HG03342 (cell line): ENCODE measurements around the gene C12orf57.

Experiments used
- ATAC-seq: cut with Tn5 transposase; IDR thresholded peaks from one replicate; pipeline ENCODE4 v1.9.1; 2021; ENCODE audit warnings: mild to moderate bottlenecking, moderate library complexity; ENCODE audit not compliant: unreplicated experiment

C12orf57 gene

DNA sequence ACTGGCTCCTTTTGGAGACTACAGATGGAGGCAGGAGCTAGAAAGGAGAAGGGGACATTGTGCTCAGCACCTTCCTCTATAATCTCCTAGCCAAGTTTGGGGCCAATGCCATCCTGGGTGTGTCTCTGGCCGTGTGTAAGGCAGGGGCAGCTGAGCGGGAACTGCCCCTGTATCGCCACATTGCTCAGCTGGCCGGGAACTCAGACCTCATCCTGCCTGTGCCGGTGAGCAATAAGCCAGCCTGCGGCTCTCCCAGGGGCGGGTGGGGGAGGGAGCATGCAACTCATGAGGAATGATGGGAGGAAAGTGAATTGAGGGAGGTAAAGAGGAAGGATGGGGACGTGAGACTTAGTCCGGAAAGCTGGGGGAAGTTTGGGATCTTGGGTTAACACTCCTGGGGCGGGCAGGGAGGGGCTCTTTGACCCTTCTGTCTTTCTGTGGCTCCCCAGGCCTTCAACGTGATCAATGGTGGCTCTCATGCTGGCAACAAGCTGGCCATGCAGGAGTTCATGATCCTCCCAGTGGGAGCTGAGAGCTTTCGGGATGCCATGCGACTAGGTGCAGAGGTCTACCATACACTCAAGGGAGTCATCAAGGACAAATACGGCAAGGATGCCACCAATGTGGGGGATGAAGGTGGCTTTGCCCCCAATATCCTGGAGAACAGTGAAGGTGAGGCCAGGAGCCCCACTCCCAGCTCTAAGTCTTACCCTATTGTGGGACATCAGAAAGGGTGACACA, 26.2 kb upstream of the C12orf57 start:
- no peak for ATAC-seq

DNA sequence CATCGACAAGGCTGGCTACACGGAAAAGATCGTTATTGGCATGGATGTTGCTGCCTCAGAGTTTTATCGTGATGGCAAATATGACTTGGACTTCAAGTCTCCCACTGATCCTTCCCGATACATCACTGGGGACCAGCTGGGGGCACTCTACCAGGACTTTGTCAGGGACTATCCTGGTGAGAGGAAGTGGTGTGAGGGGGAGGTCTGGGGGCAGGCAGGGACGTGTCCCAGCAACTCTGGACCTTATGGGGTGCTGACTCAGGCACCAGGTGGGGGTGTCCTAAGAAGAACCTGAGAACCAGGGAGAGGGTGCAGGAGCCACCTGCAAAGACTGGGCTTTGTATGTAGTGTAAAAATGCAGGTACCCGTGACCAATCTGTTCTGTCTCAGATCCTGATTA, 24.2 kb upstream of the C12orf57 start:
- ATAC-seq, result no peak

DNA sequence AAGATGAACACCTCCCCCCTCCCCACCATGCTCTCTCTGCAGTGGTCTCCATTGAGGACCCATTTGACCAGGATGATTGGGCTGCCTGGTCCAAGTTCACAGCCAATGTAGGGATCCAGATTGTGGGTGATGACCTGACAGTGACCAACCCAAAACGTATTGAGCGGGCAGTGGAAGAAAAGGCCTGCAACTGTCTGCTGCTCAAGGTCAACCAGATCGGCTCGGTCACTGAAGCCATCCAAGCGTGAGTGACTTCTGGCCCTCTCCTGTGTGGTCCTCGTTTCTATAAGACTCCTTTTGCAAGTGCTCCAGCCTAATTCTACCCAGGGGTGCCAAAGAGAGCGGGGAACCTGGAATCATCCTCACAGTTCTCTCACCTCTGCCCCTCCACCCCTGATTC, 22.3 kb upstream of the C12orf57 start:
- ATAC-seq, result no peak

DNA sequence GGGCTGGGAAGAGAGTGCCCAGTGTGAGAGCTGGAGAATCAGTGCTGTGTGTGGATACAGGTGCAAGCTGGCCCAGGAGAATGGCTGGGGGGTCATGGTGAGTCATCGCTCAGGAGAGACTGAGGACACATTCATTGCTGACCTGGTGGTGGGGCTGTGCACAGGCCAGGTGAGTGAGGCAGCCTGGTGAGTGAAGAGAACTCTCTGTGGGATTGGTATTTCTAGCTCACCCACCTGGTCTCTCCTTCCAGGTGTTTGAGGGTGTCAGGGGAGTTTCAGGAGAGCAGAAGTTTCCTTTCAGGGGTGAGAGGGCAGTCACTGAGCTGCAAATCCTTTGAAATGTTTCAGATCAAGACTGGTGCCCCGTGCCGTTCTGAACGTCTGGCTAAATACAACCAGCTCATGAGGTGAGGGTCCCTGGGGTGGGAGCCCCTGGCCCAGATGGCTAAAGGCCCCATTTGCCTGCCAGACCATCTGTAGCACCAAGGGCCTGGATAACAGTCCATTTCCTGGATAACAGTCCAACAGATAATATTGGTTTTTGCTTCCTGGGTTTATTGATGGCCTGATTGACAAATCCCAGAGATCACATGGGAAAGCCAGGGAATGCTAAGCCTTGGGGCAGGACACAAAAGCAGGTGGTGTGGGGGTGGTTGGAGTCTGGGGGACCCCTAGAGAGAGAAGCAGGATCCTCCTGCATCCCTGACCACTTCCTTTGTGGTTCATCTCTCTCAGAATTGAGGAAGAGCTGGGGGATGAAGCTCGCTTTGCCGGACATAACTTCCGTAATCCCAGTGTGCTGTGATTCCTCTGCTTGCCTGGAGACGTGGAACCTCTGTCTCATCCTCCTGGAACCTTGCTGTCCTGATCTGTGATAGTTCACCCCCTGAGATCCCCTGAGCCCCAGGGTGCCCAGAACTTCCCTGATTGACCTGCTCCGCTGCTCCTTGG, 21.6 kb upstream of the C12orf57 start:
- no peak for ATAC-seq

DNA sequence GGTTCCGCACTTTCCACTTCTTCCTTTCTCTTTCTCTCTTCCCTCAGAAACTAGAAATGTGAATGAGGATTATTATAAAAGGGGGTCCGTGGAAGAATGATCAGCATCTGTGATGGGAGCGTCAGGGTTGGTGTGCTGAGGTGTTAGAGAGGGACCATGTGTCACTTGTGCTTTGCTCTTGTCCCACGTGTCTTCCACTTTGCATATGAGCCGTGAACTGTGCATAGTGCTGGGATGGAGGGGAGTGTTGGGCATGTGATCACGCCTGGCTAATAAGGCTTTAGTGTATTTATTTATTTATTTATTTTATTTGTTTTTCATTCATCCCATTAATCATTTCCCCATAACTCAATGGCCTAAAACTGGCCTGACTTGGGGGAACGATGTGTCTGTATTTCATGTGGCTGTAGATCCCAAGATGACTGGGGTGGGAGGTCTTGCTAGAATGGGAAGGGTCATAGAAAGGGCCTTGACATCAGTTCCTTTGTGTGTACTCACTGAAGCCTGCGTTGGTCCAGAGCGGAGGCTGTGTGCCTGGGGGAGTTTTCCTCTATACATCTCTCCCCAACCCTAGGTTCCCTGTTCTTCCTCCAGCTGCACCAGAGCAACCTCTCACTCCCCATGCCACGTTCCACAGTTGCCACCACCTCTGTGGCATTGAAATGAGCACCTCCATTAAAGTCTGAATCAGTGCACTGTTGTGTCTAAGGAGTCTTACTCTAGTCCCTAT, 20.7 kb upstream of the C12orf57 start:
- ATAC-seq, result no peak

DNA sequence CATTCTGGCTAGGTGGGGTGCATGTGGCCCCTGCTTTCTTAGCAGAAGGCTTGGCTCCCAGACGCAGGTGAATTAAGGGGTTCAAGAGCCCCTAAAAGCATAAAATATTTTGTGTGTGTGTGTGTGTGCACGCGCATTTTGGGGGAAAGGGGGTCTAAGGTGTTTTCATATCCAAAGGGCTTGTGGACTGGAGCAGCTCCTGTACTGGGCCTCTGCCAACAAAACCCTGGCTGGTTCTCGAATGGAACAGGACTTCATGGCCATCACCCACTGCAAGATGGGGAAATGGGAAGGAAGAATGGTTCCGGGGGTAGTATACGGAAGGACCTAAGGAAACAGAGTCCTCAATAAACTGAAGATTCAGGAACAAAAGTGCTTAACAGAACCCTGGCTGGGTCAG, 20.0 kb upstream of the C12orf57 start:
- no peak for ATAC-seq

DNA sequence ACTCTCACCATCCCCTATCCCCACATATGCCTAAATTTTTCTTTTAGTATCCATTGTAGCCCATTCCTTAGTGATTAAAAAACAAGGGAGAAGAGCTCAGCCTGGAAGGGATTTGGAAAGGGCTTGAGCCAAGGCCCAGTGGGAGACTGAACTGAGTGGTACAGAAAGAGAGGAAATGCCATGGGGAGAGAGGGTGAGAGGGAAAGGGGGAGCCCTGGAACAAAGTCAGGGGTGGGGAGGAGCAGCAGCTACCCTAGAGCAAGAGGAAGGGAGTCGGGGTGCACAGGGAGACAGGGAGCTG, 18.6 kb upstream of the C12orf57 start:
- ATAC-seq, result no peak

DNA sequence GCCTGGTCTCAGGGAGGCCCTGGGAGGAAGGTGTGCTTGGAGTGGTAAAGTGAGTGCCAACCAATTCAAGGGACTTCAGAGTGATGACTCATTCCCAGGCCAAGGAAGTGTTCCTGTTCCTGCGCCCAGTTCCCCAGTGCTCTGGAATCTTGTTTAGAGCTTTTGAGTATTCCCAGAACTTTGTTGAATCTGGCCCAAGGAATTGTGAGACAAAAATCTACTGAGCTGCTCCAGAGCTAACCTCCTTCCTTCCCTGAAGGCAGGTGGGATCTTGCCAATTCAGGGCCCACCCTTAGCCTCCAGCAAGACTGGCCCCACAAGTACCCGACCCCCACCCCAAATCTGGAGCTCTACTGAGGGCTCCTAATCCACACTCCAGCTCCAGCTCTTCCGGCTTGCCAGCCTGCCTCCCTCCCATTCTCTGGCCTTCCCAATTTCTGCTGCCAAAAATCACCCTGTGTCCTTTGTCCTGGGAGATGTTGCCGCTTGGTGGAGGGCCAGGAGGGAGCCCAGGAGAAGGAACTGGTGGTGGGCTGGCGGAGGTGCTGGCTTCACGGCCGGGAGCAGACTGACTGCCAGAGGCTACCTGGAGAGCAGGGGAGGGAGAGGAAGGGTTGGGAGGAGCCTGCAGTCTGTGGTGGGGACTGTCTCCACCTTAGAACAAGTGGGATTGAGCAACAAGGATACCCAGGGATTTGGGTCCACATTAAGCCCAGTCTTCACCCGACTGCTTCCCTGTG, 18.1 kb upstream of the C12orf57 start:
- no peak for ATAC-seq

DNA sequence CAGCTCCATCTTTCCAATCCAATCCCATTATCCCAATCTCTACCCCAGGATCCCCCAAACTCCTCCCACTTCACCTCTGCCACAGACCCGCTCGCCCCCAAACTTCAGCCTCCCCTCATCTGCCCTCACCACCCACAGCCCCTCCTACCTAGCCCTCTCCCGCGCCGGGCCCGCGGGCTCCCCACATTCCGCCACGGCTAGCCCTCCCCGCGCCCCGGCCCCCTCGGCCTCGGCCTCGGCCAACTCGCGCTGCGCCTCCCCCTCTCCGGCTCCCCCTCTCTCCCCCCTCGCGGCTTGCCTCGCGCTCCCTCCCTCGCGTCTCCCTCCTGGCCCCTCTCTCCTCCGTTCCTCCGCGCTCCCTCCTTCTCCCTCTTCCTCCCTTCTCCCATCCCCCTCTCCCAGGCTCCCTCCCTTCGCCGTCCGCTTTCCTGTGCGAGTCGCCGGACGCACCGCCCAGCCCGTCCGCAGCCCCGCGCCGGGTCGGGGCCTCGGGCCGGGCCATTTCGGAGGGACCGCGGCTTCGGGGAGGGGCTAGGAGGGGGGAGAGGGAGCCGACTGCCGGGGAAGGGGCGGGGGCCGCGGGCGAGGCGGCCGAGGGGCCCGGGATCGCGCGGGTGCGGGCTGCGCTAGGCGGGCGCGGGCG, 16.3 kb upstream of the C12orf57 start, which contains the start of gene ATN1:
ATN1 (plus strand) TSS at position 581 of the 643 bp plus-strand sequence. CDS start 6,043 bp downstream, outside the sequence.
- no peak for ATAC-seq

DNA sequence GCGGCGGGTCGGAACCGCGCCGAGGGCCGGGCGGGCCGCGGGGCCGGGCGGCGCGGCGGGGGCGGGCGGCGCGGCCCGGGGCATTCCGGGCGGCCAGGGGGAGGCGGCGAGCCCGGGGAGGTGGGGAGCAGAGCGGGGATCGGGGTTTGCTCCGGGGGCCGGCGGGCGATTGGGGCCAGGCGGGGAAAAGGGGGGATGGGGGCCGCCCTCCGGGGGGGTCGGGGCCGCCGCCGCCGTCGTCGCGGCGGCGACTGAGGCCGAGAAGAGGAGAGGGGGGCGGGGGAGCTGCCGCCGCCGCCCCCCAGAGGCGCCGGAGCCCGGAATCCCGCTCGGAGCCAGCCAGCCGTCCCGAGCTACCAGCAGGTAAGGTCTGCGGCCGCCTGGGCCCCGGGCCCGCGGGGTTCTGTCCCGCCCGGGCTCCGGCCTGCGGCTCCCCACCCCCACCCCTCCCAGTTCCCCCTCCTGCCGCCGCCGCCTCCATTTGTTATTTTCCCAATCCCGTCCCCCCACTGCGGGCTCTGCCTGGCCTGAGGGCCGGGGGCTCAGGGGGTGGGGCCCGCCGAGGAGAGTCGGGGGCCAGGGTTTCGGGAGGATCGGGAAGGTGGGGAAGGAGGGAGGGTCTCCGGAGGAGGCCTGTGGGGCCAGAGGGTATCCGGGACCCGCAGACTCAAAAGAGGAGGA, 15.7 kb upstream of the C12orf57 start:
- ATAC-seq, result no peak

DNA sequence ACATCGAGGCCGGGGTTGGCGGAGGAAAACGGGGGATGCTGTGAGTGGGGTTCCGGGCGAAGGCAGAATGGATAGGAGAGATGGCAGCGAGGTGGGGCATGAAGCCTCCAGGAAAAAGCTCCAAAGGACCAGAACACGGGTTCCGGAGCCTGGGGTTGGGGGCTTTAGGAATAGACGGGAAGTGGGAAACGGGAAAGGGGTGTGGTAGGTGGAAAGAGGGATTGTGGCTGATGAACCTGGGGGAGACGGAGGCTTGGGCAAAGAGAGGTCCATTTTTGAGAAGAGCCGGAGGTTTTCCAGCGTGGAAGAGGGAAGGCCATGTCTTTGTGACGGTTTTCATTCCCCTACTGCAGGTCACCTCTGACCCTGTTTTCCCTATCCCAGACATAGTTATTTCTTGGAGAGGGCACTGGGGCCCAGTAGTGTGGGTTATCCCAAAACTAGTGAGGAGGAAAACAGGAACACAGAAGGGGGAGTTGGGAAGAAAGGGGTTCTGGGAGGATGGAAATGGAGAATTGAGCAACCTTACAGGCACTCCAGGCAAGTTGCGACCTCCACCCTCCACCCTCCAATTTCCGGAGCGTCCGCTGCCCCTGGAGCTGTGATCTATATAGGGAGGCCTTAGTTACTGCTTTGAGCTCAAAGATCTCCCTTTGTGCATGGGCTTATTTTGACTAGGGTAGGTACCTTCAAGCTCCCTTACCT, 15.0 kb upstream of the C12orf57 start:
- no peak for ATAC-seq

DNA sequence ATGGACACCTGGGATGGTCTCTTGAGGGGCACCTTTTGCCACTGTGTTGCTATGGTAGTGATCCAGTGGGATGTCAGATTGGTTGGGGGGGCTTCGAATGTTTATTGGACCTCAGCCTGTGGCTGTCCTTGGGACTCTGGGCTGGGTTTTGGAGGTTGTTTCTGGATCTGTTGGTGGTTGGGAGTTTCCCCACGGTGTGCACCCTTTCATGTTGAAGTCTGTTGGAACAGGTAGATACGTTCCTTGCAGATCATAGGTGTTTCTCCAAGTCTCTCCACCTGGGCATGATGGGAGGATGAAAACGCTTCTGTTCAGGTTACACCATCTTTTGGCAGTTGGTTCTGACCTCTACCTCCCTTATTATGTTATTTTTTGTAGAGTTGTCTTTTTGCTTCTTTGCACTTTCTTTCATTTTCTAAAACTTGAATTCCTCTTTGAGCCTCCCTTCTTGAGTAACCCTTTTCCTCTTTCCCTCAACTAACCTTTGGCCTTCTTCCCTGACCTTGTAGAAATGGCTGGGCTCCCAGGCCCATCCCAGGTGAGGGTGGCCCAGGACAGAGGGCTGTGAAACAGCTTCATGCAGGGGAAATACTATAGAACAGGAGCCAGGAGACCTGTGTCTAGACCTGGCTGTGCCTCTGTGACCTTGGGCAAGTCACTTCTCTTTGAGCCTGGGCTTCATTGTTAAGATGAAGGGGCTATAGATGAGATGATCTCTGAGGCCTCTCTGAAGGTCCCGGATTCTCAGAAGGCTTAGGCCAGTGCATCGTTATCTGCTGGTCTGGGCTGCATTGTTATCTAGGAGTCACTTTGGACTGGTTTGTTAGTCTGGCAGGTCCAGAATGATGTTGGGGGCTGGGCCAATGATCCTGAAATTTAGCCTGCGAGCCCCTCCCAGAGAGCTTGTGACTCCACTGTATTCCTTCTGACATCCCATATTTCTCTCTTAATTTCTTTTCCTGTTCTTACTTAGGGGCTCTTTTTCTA, 14.1 kb upstream of the C12orf57 start:
- ATAC-seq, result no peak

DNA sequence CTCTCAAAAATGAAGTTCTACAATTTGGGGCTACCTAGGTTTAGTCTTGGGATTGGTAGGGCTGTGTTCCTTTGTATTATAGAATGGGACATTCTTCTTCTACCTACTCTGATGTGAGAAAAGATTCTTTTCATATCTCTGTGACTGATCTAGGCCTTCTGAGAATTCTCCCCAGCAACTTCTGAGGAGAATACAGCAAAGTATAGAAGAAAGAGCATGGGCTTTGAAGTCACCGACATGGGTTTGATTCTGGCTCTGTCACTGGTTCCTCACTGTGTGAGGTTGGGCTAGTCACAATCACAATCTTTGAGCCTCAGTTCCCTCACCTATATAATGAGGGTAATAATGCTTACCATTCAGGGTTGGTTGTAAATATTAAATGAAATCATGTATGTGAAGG, 11.1 kb upstream of the C12orf57 start:
- no peak for ATAC-seq

DNA sequence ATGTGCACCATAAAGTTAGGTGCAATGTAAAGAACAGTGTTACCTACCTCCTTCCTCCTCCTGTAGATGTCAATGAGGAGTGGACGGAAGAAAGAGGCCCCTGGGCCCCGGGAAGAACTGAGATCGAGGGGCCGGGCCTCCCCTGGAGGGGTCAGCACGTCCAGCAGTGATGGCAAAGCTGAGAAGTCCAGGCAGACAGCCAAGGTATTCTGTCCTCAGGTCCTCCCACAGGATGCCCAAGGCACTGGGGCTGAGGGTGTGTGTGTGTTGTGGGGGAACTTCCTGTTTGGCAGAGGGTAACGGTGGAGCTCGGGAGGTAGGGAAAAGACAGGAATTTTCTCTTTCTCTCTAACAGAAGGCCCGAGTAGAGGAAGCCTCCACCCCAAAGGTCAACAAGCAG, 9.7 kb upstream of the C12orf57 start:
- ATAC-seq, result no peak

DNA sequence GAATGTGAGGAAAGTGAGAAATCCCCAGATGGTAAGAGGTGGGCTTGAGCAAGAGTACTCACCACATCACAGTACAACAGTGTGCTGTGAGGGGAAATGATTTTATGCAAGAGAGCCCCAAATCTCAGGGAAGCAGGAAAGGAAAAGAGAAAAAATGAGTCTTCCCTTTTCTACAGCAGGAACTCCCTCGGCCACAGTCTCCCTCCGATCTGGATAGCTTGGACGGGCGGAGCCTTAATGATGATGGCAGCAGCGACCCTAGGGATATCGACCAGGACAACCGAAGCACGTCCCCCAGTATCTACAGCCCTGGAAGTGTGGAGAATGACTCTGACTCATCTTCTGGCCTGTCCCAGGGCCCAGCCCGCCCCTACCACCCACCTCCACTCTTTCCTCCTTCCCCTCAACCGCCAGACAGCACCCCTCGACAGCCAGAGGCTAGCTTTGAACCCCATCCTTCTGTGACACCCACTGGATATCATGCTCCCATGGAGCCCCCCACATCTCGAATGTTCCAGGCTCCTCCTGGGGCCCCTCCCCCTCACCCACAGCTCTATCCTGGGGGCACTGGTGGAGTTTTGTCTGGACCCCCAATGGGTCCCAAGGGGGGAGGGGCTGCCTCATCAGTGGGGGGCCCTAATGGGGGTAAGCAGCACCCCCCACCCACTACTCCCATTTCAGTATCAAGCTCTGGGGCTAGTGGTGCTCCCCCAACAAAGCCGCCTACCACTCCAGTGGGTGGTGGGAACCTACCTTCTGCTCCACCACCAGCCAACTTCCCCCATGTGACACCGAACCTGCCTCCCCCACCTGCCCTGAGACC, 8.2 kb upstream of the C12orf57 start:
- ATAC-seq, result no peak

DNA sequence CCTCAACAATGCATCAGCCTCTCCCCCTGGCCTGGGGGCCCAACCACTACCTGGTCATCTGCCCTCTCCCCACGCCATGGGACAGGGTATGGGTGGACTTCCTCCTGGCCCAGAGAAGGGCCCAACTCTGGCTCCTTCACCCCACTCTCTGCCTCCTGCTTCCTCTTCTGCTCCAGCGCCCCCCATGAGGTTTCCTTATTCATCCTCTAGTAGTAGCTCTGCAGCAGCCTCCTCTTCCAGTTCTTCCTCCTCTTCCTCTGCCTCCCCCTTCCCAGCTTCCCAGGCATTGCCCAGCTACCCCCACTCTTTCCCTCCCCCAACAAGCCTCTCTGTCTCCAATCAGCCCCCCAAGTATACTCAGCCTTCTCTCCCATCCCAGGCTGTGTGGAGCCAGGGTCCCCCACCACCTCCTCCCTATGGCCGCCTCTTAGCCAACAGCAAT, 7.6 kb upstream of the C12orf57 start:
- ATAC-seq, result no peak
